Hindlimb muscle (tissue), 1 donor: ENCODE data around the gene SHISA9. TPM values are rescaled to one million over a fixed set of nuclear protein-coding genes. Genes with fewer than 3 reads are reported as not detected.

ENCODE experiments used
- DNase-seq: peaks from one replicate; pipeline ENCODE4 v3.0.0-alpha.2; 2013
- polyA plus RNA-seq: library from polyadenylated mRNA; unstranded; fragments of 120-200 nt; gene quantifications from one replicate; pipeline ENCODE4 v1.2.1, GENCODE V29; 2013; ENCODE audit not compliant: insufficient read length

Gene SHISA9
- polyA plus RNA-seq, 1 donor: 0.04 TPM

DNA sequence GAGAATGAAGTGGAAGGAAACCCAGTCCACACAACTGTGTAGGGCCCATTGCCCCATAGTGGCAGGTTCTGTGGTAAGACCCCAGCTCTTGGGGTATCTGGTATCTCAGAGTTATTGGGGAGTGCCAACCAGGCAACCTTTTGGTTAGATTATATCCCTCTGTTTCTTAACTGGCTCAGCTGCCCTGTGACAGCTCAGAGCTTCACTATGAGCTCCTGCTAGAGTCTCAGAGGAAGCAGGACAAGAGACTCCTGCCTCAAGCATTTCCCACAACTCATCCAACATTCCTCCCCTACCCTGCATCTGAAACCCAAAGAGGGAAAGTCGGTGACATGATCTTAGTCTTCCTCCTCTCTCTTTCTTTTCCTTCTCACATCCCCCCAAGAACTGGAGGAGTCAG lies 292.3 kb downstream of the SHISA9 start:
- no peak for DNase-seq

GRCh38 chr16:13194766-13195165 lies 293.4 kb downstream of the SHISA9 start:
- no peak for DNase-seq

GRCh38 chr16:13203725-13204124 lies 302.3 kb downstream of the SHISA9 start:
- DNase-seq: no peak

DNA sequence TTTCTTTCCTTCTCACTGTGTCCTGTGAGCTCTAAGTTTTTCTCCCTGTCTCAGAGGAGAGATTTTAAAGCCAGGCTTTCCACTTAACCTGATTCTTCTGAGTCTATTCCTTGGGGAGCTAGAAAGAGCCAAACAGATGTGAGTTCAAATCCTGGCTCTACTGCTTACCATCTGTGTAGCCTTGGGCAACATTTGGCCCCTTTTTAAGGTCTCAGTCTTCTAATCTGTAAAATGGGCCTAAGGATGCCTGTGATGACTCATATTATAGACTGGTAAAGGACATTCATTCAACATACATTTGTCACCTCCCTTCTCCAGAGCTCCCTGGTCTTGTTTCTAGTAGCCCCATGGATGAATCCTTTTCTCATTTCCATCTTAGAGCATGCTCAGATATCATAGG lies 304.0 kb downstream of the SHISA9 start:
- no peak for DNase-seq

DNA sequence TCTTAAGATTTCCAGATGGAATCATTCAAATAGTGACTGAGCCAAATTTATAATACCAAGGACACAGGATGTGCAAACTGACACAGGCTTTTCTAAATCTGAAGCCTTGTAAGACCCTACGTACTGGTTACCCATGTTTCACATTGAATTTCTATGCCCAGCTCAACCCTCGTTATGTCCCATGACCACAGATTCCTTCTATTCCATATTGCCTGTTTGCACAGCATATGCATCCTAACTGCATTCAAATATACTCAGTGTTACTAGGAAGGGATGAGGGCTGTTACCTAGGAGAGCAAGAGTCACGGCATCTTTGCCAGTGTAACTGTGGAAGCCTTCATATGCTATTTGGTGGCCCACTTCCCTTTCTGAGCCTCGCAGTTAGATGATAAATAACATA lies 305.2 kb downstream of the SHISA9 start:
- DNase-seq: no peak

DNA sequence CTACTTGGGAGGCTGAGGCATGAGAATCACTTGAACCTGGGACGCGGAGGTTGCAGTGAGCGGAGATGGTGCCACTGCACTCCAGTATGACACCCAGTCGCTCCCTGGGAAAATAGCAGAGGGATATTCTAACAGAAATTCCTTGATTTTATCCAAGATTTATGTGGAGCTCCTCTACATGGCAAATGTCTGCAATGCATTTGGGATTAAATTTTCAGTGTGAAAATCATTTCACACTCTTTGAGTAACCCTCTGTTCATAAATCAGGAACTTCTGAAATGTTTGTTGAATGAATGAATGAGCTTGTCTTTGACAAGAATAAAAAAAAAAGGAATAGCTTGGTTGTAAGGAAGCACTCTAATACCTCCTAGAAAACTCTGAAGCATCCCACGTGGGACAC lies 305.8 kb downstream of the SHISA9 start:
- DNase-seq: no peak

GRCh38 chr16:13223666-13224065 lies 322.3 kb downstream of the SHISA9 start:
- DNase-seq: no peak

- no peak for DNase-seq
Measured at GRCh38 chr16:13229039-13229438, 327.6 kb downstream of the SHISA9 start.

DNA sequence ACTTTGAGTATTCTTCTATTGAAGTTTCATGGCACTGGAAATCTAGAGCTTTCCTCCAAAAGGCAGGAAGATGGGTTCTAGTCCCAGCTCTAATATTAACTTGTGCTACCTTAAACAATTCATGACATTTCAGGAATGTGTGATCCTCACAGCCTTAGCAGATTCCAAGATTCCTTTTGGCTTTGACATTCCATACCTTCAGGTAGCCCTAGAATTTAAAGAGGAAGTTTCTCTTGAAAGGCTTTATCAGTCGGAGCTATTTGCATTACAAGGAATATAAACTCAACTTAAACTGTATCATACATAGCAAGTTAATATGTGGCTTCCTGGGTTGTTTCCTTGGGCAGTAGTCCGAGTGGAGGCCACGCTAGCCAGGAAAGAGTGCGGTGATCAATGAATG lies 330.0 kb downstream of the SHISA9 start:
- no peak for DNase-seq

DNA sequence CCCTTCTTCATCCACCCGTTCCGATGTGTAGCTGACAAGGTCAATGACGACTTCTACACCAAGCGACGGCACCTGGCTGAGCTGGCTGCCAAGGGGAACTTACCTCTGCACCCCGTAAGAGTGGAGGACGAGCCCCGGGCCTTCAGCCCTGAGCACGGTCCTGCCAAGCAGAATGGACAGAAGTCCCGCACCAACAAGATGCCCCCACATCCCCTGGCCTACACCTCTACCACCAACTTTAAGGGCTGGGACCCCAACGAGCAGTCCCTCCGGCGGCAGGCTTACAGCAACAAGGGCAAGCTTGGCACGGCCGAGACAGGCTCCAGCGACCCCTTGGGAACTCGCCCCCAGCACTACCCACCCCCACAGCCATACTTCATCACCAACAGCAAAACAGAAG lies 333.6 kb downstream of the SHISA9 start:
- no peak for DNase-seq

DNA sequence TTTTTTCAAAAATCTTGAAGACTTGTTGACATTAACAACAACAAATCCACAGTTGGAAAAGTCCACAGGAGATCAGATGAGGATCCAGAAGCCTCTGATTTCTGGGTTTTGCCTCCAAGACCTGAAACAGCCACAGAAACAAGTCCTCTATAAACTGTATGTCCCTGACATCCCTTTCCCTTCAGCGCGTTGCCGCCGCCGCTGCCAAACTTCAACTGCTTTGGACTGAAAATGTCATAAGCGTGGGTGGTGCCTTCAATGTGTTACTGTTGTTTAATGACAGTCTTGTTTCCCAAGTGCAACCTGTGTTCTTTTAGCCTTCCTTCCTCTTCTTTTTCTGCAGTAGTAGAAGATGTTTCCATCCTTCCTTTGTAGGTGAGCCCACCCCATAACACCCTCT lies 334.9 kb downstream of the SHISA9 start:
- no peak for DNase-seq

DNA sequence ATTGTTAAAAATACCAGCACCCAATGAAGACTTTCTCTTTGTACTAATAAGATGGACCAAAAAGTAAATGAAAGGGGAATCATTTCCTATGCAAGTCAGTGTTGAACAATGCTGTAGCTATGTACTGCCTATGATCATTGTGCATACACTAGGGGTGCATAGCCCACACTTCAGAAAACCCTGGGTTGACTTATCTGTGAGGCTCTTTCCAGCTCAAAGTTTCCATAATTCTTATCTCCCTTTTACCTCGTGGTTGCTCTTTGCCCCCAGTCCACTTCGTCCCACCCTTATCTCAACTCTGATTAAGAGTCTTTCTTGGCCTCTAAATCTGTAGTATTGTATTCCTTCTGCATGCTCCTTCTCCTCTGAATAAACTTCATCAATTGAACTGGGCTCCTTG lies 336.8 kb downstream of the SHISA9 start:
- DNase-seq: no peak

- DNase-seq: no peak
Measured at GRCh38 chr16:13242201-13242600, 340.8 kb downstream of the SHISA9 start.

- no peak for DNase-seq
Measured at GRCh38 chr16:13244770-13245169, 343.4 kb downstream of the SHISA9 start.

DNA sequence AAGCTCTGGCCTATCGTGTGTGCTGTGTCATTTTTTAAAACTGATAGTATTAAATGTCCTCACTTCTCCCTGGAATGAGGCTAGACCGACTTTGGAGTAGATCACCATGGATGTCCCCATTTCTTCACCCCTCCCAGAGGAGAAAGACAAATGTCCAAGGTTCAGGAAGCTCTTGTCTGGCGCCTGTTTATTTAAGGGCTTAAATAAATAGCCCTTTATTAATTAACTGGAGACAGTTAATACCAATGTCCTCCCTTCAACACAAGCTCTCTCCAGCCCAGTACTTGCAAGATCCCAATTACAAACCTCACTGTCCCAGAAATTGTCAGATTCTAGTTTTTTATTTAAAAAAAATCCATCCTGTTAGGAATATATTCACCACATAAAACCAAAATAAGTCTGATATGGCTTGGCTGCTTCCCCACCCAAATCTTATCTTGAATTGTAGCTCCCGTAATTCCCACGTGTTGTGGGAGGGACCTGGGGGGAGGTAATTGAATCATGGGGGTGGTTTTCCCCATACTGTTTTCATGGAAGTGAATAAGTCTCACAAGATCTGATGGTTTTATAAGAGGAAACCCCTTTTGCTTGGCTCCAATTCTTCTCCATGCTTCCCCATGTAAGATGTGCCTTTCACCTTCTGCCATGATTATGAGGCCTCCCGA lies 344.4 kb downstream of the SHISA9 start:
- no peak for DNase-seq

- no peak for DNase-seq
Measured at GRCh38 chr16:13254998-13255614, 353.7 kb downstream of the SHISA9 start.

GRCh38 chr16:13262270-13263090 lies 361.1 kb downstream of the SHISA9 start:
- DNase-seq: no peak

- no peak for DNase-seq
Measured at GRCh38 chr16:13264749-13265552, 363.6 kb downstream of the SHISA9 start.

DNA sequence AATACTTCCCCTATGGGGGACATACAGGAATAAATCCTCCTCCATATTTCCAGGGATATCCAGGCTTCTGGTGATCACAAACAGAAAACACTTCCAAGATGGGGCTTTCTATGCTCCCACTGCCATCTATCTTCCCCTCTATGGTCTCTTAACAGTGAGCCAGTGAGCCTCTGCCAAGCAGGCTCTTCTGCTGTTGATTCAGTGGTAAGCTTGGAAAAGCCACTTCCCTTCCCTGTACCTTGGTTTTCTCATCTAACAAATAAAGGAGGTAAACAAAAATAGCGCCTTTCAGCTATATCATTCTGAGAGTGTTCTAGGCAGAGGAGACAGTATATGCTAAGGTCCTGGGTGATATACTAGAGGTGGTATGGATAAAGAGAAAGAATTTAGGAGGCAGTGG lies 368.0 kb downstream of the SHISA9 start:
- DNase-seq: no peak

DNA sequence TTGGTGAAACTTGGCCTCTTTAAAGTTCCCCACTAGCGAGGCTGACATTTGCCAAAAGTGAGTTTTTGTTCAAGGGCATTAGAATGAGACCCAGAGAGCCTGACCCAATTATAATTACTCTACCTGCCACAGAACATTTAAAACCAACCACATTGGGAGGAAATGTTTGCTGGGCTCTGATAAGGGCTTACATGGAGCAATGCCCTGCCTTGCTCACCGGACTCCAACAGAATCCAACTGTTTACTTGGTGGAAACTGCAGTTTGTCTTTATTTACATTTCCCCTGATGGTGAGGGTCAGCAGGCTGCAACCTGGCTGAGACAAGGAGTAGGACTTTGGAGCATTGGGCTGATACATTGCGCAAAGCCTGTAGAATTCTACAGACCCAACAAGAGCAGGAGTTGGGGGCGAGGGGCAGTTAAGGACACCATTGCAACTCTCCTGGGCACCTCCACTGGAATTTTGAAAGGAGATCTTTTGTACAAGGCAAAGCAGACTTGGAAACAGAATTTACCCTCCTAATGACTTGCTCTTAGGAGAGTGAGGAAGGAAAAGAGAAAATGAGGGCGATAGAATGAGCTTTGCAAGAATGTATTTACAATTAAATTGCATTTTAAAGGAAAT lies 368.6 kb downstream of the SHISA9 start:
- DNase-seq: no peak

GRCh38 chr16:13270602-13271001 lies 369.2 kb downstream of the SHISA9 start:
- no peak for DNase-seq

GRCh38 chr16:13289515-13289914 lies 388.1 kb downstream of the SHISA9 start:
- no peak for DNase-seq
